Neural progenitor cell (in vitro differentiated cells): ENCODE results near the gene CCNY. TPM values are rescaled to one million over a fixed set of nuclear protein-coding genes. Genes with fewer than 3 reads are reported as not detected.

Experiments
- DNase-seq: peaks from one replicate; pipeline ENCODE4 v3.0.0-alpha.2; 2016; ENCODE audit warnings: low spot score
- H2AFZ ChIP-seq: fragments of 200-600 bp; sonication (generic); replicated peaks from 2 replicates; pipeline ENCODE4 v1.6.1; 2016; ENCODE audit warnings: antibody characterized with exemption
- H3F3A ChIP-seq: fragments of 200-600 bp; sonication (generic); 2 replicates; pipeline ENCODE4 v1.6.1; 2016; ENCODE audit warnings: antibody characterized with exemption, low read depth
- H3K27ac ChIP-seq: fragments of 200-600 bp; sonication (generic); 2 replicates; pipeline ENCODE4 v1.5.1; 2016; ENCODE audit warnings: mild to moderate bottlenecking
- H3K27me3 ChIP-seq: fragments of 200-600 bp; sonication (generic); 2 replicates; pipeline ENCODE4 v1.6.1; 2016; ENCODE audit warnings: mild to moderate bottlenecking, moderate library complexity
- H3K36me3 ChIP-seq: fragments of 200-600 bp; sonication (generic); 2 replicates; pipeline ENCODE4 v1.5.1; 2016
- H3K4me1 ChIP-seq: fragments of 200-600 bp; sonication (generic); 2 replicates; pipeline ENCODE4 v1.6.1; 2016; ENCODE audit warnings: mixed run types
- H3K4me2 ChIP-seq: fragments of 200-600 bp; sonication (generic); 2 replicates; pipeline ENCODE4 v1.6.1; 2016
- H3K4me3 ChIP-seq: fragments of 200-600 bp; sonication (generic); 2 replicates; pipeline ENCODE4 v1.5.1; 2016
- H3K79me2 ChIP-seq: fragments of 200-600 bp; sonication (generic); 2 replicates; pipeline ENCODE4 v1.6.1; 2016; ENCODE audit warnings: low read depth
- H3K9ac ChIP-seq: fragments of 200-600 bp; sonication (generic); 2 replicates; pipeline ENCODE4 v1.6.1; 2016
- H3K9me3 ChIP-seq: fragments of 200-600 bp; sonication (generic); 2 replicates; pipeline ENCODE4 v1.5.1; 2016; ENCODE audit warnings: low read depth
- H4K20me1 ChIP-seq: fragments of 200-600 bp; sonication (generic); 2 replicates; pipeline ENCODE4 v1.6.1; 2016; ENCODE audit warnings: low read depth
- H3K27ac Mint-ChIP-seq: 3 replicates; pipeline ENCODE4 v1.8.0; 2021; ENCODE audit warnings: mixed read lengths
- H3K27me3 Mint-ChIP-seq: 2 replicates; pipeline ENCODE4 v1.8.0; 2022; ENCODE audit warnings: low read depth, mild to moderate bottlenecking, inconsistent platforms, moderate library complexity, mixed read lengths; ENCODE audit not compliant: insufficient read depth
- H3K36me3 Mint-ChIP-seq: 3 replicates; pipeline ENCODE4 v1.8.0; 2021; ENCODE audit warnings: mixed read lengths
- H3K4me1 Mint-ChIP-seq: 3 replicates; pipeline ENCODE4 v1.8.0; 2021; ENCODE audit warnings: mixed read lengths
- H3K4me3 Mint-ChIP-seq: 3 replicates; pipeline ENCODE4 v1.8.0; 2021; ENCODE audit warnings: mild to moderate bottlenecking, moderate library complexity, mixed read lengths
- H3K9me3 Mint-ChIP-seq: 3 replicates; pipeline ENCODE4 v1.8.0; 2020; ENCODE audit warnings: mixed read lengths
- EZH2 ChIP-seq: fragments of 200-600 bp; sonication (generic); IDR thresholded peaks from 2 replicates; pipeline ENCODE4 v1.6.1; 2017; ENCODE audit warnings: antibody characterized with exemption, mild to moderate bottlenecking, moderate library complexity
- EZH2phosphoT487 ChIP-seq: fragments of 200-600 bp; sonication (generic); IDR thresholded peaks from 2 replicates; pipeline ENCODE4 v1.6.1; 2017; ENCODE audit warnings: antibody characterized with exemption
- total RNA-seq: library from RNA; depleted of rRNA; stranded (reverse); fragments of >200 nt; gene quantifications from 2 replicates; pipeline ENCODE4 v1.2.3, GENCODE V29; 2015; ENCODE audit warnings: low replicate concordance
- TF ChIP-seq, protein P1 (sequence below): fragments of 200-600 bp; sonication (generic); IDR thresholded peaks from 2 replicates; pipeline ENCODE4 v1.5.1; 2017; ENCODE audit warnings: antibody characterized with exemption, mild to moderate bottlenecking

Gene CCNY
- total RNA-seq, 1 donor from 2014 or later: 46.7 TPM

GRCh38 chr10:35576730-35577129 lies 240.4 kb downstream of the CCNY start:
- Histone ChIP-seq H3K79me2 (no peaks in the 10 kb centered on the region), H3K4me3 (no peak overlapping the region), H3K4me1 (no peaks in the 10 kb centered on the region), H4K20me1 (no peaks in the 10 kb centered on the region), H3F3A (no peaks in the 10 kb centered on the region), H3K36me3 (no peaks in the 10 kb centered on the region), H3K4me2 (no peak overlapping the region), H3K27ac (no peak overlapping the region), H3K9me3 (no peaks in the 10 kb centered on the region), H3K27me3 (no peaks in the 10 kb centered on the region), H2AFZ (no peak overlapping the region), H3K9ac (no peak overlapping the region)
- H3K27me3 Mint-ChIP-seq: peaks cover 4% of the 10 kb centered on the region
- no peaks in the 10 kb centered on the region for H3K9me3 Mint-ChIP-seq
- H3K36me3 Mint-ChIP-seq: peaks cover 10% of the 10 kb centered on the region
- no peak overlapping the region for H3K27ac Mint-ChIP-seq
- DNase-seq: no peak
- no peaks in the 10 kb centered on the region for H3K4me1 Mint-ChIP-seq
- TF ChIP-seq EZH2phosphoT487 (no peak), EZH2 (no peak)
- TF ChIP-seq, protein P1, sequence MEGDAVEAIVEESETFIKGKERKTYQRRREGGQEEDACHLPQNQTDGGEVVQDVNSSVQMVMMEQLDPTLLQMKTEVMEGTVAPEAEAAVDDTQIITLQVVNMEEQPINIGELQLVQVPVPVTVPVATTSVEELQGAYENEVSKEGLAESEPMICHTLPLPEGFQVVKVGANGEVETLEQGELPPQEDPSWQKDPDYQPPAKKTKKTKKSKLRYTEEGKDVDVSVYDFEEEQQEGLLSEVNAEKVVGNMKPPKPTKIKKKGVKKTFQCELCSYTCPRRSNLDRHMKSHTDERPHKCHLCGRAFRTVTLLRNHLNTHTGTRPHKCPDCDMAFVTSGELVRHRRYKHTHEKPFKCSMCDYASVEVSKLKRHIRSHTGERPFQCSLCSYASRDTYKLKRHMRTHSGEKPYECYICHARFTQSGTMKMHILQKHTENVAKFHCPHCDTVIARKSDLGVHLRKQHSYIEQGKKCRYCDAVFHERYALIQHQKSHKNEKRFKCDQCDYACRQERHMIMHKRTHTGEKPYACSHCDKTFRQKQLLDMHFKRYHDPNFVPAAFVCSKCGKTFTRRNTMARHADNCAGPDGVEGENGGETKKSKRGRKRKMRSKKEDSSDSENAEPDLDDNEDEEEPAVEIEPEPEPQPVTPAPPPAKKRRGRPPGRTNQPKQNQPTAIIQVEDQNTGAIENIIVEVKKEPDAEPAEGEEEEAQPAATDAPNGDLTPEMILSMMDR: no peak
- no peak overlapping the region for H3K4me3 Mint-ChIP-seq

DNA sequence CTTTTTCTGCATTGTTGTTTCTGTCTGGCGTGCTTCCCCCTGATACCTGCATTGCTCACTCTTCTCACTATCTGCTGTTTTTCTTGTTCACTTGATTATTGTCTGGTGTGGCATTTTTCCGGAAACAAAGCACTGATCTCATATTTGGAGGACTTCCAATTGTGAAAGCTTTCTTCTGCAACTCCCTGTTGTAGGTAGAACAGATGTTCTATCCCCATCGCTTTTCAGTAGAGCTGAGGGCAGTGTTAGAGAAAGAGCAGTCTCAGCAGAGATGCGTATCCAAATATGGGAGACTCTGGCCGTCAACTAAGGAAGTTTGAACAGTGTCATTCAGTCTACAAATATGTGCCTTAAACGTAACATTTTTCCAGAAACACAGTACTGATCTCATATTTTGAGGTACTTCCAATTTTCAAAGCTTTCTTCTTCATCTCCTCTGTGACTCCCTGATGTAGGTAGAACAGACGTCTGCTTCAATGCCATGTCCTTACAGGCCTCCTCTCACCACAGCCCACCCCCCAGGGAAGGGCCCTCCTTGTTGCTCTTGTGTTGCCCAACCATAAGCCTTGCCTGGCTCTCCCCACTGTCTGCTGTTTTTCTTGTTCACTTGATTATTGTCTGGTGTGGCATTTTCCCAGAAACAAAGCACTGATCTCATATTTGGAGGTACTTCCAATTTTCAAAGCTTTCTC lies 241.8 kb downstream of the CCNY start:
- Histone ChIP-seq H3K4me3 (no peak overlapping the region), H3F3A (no peaks in the 10 kb centered on the region), H3K9ac (no peak overlapping the region), H3K27ac (no peak overlapping the region), H4K20me1 (no peaks in the 10 kb centered on the region), H3K36me3 (no peaks in the 10 kb centered on the region), H3K27me3 (no peaks in the 10 kb centered on the region), H3K79me2 (no peaks in the 10 kb centered on the region), H3K4me1 (no peaks in the 10 kb centered on the region), H3K4me2 (no peak overlapping the region), H3K9me3 (no peaks in the 10 kb centered on the region), H2AFZ (no peak overlapping the region)
- no peak for TF ChIP-seq EZH2phosphoT487
- no peak for TF ChIP-seq EZH2
- TF ChIP-seq, protein P1: no peak
- peaks cover 4% of the 10 kb centered on the region for H3K27me3 Mint-ChIP-seq
- no peak overlapping the region for H3K4me3 Mint-ChIP-seq
- H3K9me3 Mint-ChIP-seq: no peaks in the 10 kb centered on the region
- no peak for DNase-seq
- no peaks in the 10 kb centered on the region for H3K4me1 Mint-ChIP-seq
- no peak overlapping the region for H3K27ac Mint-ChIP-seq
- peaks cover 6% of the 10 kb centered on the region for H3K36me3 Mint-ChIP-seq

- Histone ChIP-seq H3K27ac (no peak overlapping the region), H3K4me3 (no peak overlapping the region), H2AFZ (no peak overlapping the region), H3K27me3 (no peaks in the 10 kb centered on the region), H3K4me1 (no peaks in the 10 kb centered on the region), H3F3A (no peaks in the 10 kb centered on the region), H3K9ac (no peak overlapping the region), H3K9me3 (no peaks in the 10 kb centered on the region), H3K36me3 (no peaks in the 10 kb centered on the region), H4K20me1 (no peaks in the 10 kb centered on the region), H3K79me2 (no peaks in the 10 kb centered on the region), H3K4me2 (no peak overlapping the region)
- Mint-ChIP-seq H3K27ac (no peak overlapping the region), H3K9me3 (no peaks in the 10 kb centered on the region), H3K27me3 (peaks cover 4% of the 10 kb centered on the region), H3K4me1 (no peaks in the 10 kb centered on the region), H3K36me3 (peaks cover 6% of the 10 kb centered on the region), H3K4me3 (no peak overlapping the region)
- TF ChIP-seq, protein P1: no peak
- no peak for TF ChIP-seq EZH2
- DNase-seq: no peak
Observed at GRCh38 chr10:35578618-35578956, 242.3 kb downstream of the CCNY start.
